H9 (cell line): ENCODE data around the gene NAA25. TPM values are rescaled to one million over a fixed set of nuclear protein-coding genes. Genes with fewer than 3 reads are reported as not detected.

Source experiments
- DNase-seq: peaks from one replicate; pipeline ENCODE4 v3.0.0-alpha.2; 2017
- H2AFZ ChIP-seq: one replicate; pipeline ENCODE4 v1.6.1; 2013; ENCODE audit warnings: mild to moderate bottlenecking, low read length, control low read depth, moderate library complexity
- H2AK5ac ChIP-seq: 2 replicates; pipeline ENCODE4 v1.6.1; 2013; ENCODE audit warnings: low read length, control low read depth, mixed read lengths; ENCODE audit not compliant: insufficient read length
- H2BK120ac ChIP-seq: one replicate; pipeline ENCODE4 v1.6.1; 2013; ENCODE audit warnings: low read depth, mild to moderate bottlenecking, low read length, control low read depth, inconsistent platforms; ENCODE audit not compliant: poor library complexity, severe bottlenecking
- H2BK12ac ChIP-seq: 2 replicates; pipeline ENCODE4 v1.6.1; 2013; ENCODE audit warnings: low read length, control low read depth, mixed read lengths, low read depth; ENCODE audit not compliant: insufficient read length
- H2BK15ac ChIP-seq: 2 replicates; pipeline ENCODE4 v1.6.1; 2013; ENCODE audit warnings: low read depth, low read length, control low read depth
- H2BK20ac ChIP-seq: one replicate; pipeline ENCODE4 v1.6.1; 2013; ENCODE audit warnings: low read depth, mild to moderate bottlenecking, low read length, control low read depth, inconsistent platforms; ENCODE audit not compliant: poor library complexity, severe bottlenecking
- H2BK5ac ChIP-seq: 2 replicates; pipeline ENCODE4 v1.6.1; 2013; ENCODE audit warnings: low read length, control low read depth, mixed read lengths; ENCODE audit not compliant: insufficient read length
- H3K14ac ChIP-seq: 2 replicates; pipeline ENCODE4 v1.6.1; 2013; ENCODE audit warnings: low read length, control low read depth; ENCODE audit not compliant: insufficient read depth
- H3K18ac ChIP-seq: 2 replicates; pipeline ENCODE4 v1.6.1; 2013; ENCODE audit warnings: low read depth, mild to moderate bottlenecking, mixed read lengths, low read length, control low read depth; ENCODE audit not compliant: insufficient read length
- H3K23ac ChIP-seq: 2 replicates; pipeline ENCODE4 v1.6.1; 2013; ENCODE audit warnings: low read length, control low read depth, mixed read lengths, low read depth; ENCODE audit not compliant: insufficient read length
- H3K23me2 ChIP-seq: 2 replicates; pipeline ENCODE4 v1.6.1; 2013; ENCODE audit warnings: low read depth, mild to moderate bottlenecking, mixed read lengths, low read length, control low read depth; ENCODE audit not compliant: insufficient read length, poor library complexity, severe bottlenecking
- H3K27ac ChIP-seq: 2 replicates; pipeline ENCODE4 v1.5.1; 2013; ENCODE audit warnings: low read length, control low read depth, mixed read lengths, low read depth; ENCODE audit not compliant: insufficient read length
- H3K27me3 ChIP-seq: 2 replicates; pipeline ENCODE4 v1.6.1; 2013; ENCODE audit warnings: low read length, control low read depth, inconsistent platforms; ENCODE audit not compliant: insufficient read depth
- H3K4ac ChIP-seq: 2 replicates; pipeline ENCODE4 v1.6.1; 2013; ENCODE audit warnings: low read depth, mild to moderate bottlenecking, control low read depth, inconsistent platforms, low read length, moderate library complexity
- H3K4me1 ChIP-seq: 2 replicates; pipeline ENCODE4 v1.6.1; 2013; ENCODE audit warnings: low read length, control low read depth, inconsistent platforms; ENCODE audit not compliant: insufficient read depth
- H3K4me2 ChIP-seq: 2 replicates; pipeline ENCODE4 v1.6.1; 2013; ENCODE audit warnings: low read length, control low read depth, mixed read lengths; ENCODE audit not compliant: insufficient read length, insufficient read depth
- H3K56ac ChIP-seq: 2 replicates; pipeline ENCODE4 v1.6.1; 2013; ENCODE audit warnings: low read depth, mild to moderate bottlenecking, mixed read lengths, low read length, control low read depth; ENCODE audit not compliant: insufficient read length
- H3K79me1 ChIP-seq: 2 replicates; pipeline ENCODE4 v1.6.1; 2013; ENCODE audit warnings: low read depth, mild to moderate bottlenecking, moderate library complexity, low read length, control low read depth, inconsistent platforms; ENCODE audit not compliant: insufficient read depth, poor library complexity, severe bottlenecking
- H3K79me2 ChIP-seq: 2 replicates; pipeline ENCODE4 v1.6.1; 2013; ENCODE audit warnings: low read length, control low read depth, inconsistent platforms; ENCODE audit not compliant: insufficient read depth
- H3K9ac ChIP-seq: 2 replicates; pipeline ENCODE4 v1.6.1; 2013; ENCODE audit warnings: low read length, control low read depth, mixed read lengths; ENCODE audit not compliant: insufficient read length; ENCODE audit errors: extremely low read depth
- H3K9me3 ChIP-seq: one replicate; pipeline ENCODE4 v1.6.1; 2013; ENCODE audit warnings: low read depth, low read length, inconsistent platforms; ENCODE audit not compliant: control insufficient read depth
- H3T11ph ChIP-seq: one replicate; pipeline ENCODE4 v1.6.1; 2013; ENCODE audit warnings: mild to moderate bottlenecking, low read length, control low read depth, inconsistent platforms
- H4K20me1 ChIP-seq: one replicate; pipeline ENCODE4 v1.6.1; 2013; ENCODE audit not compliant: control insufficient read depth, insufficient read length, insufficient read depth
- H4K5ac ChIP-seq: 2 replicates; pipeline ENCODE4 v1.6.1; 2013; ENCODE audit warnings: low read depth, mild to moderate bottlenecking, mixed read lengths, low read length, control low read depth; ENCODE audit not compliant: insufficient read length
- H4K8ac ChIP-seq: replicated peaks from 2 replicates; pipeline ENCODE4 v1.6.1; 2013; ENCODE audit warnings: low read length, control low read depth, mixed read lengths, low read depth; ENCODE audit not compliant: insufficient read length
- H4K91ac ChIP-seq: 2 replicates; pipeline ENCODE4 v1.6.1; 2013; ENCODE audit warnings: low read depth, mild to moderate bottlenecking, moderate library complexity, mixed read lengths, low read length, control low read depth; ENCODE audit not compliant: insufficient read length
- H3K27ac Mint-ChIP-seq, 3 experiments: 2 replicates in 2 of 3; 3 replicates in 1 of 3; pipeline ENCODE4 v1.8.0; 2020 to 2021; ENCODE audit warnings: mixed read lengths in 3 of 3, mild to moderate bottlenecking in 1 of 3, moderate library complexity in 1 of 3
- H3K27me3 Mint-ChIP-seq: 2 replicates; pipeline ENCODE4 v1.8.0; 2021; ENCODE audit warnings: low read depth, mild to moderate bottlenecking, moderate library complexity, mixed read lengths
- H3K36me3 Mint-ChIP-seq, 3 experiments: 2 replicates in 2 of 3; 3 replicates in 1 of 3; pipeline ENCODE4 v1.8.0; 2020 to 2021; ENCODE audit warnings: low read depth in 3 of 3, mixed read lengths in 3 of 3; ENCODE audit not compliant: insufficient read depth in 1 of 3
- H3K4me1 Mint-ChIP-seq, 2 experiments: 2 replicates each; pipeline ENCODE4 v1.8.0; 2020; ENCODE audit warnings: mixed read lengths in 2 of 2
- H3K4me3 Mint-ChIP-seq, 2 experiments: 2 replicates in 1 of 2; 3 replicates in 1 of 2; pipeline ENCODE4 v1.8.0; 2020 to 2021; ENCODE audit warnings: mild to moderate bottlenecking in 2 of 2, mixed read lengths in 2 of 2, moderate library complexity in 1 of 2
- H3K9me3 Mint-ChIP-seq, 2 experiments: 2 replicates in 1 of 2; 3 replicates in 1 of 2; pipeline ENCODE4 v1.8.0; 2020; ENCODE audit warnings: mild to moderate bottlenecking in 2 of 2, mixed read lengths in 2 of 2, moderate library complexity in 1 of 2
- WGBS: extraction: QIAGEN DNeasy Blood & Tissue Kit; methylation state at CpG from one replicate; pipeline ENCODE4 v1.1.7; 2013; ENCODE audit warnings: missing lambda C conversion rate, low lambda C conversion rate, mixed read lengths; ENCODE audit not compliant: insufficient read length; ENCODE audit errors: extremely low coverage; 5-methylcytosine and 5-hydroxymethylcytosine counted together
- total RNA-seq: library from RNA; stranded (reverse); gene quantifications from 2 replicates; pipeline ENCODE4 v1.2.1, GENCODE V29; 2021
- TF ChIP-seq, protein P1 (sequence below): fragments of 200-600 bp; sonication (generic); conservative IDR thresholded peaks from 3 replicates; pipeline ENCODE4 v1.8.0; 2021; ENCODE audit warnings: antibody characterized with exemption, mild to moderate bottlenecking

NAA25 gene
- total RNA-seq, 1 experiment from 2014 or later, result 57.1 TPM

DNA sequence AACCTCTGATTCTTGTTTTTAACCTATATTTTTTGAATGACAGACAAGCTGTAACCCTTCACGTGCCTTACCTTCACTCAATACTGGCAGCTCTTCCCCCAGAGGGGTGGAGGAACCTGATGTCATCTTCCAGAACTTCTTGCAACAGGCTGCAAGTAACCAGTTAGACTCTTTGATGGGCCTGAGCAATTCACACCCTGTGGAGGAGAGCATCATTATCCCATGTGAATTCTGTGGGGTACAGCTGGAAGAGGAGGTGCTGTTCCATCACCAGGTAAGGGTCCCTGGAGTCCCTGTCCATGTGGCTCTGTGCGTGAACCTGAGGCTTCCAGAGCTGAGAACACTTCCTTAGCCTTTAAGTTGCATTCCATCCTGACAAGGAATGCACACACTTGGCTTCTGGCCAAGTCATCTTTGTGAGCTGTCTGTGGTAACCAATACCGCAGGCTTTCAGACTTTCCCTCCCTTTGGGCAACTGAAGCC is 39.5 kb upstream of the NAA25 start:
- H4K5ac ChIP-seq, result no peak overlapping the region
- H4K20me1 ChIP-seq, result no peaks in the 10 kb centered on the region
- no peak overlapping the region for H3K14ac ChIP-seq
- H2AK5ac ChIP-seq, result no peak overlapping the region
- H3K9me3 ChIP-seq, result no peaks in the 10 kb centered on the region
- no peak overlapping the region for H2BK15ac ChIP-seq
- no peaks in the 10 kb centered on the region for H3K79me1 ChIP-seq
- no peak overlapping the region for H3K4me2 ChIP-seq
- no peak overlapping the region for H4K8ac ChIP-seq
- Mint-ChIP-seq H3K9me3 (no peaks in the 10 kb centered on the region), H3K27me3 (no peaks in the 10 kb centered on the region), H3K4me1 (no peaks in the 10 kb centered on the region), H3K4me3 (no peak overlapping the region), H3K27ac (no peak overlapping the region), H3K36me3 (peaks cover 37 to 72% (median 58%) of the 10 kb centered on the region in 3 experiments; a peak in 6 of 7 replicates)
- H2BK5ac ChIP-seq, result no peak overlapping the region
- H3K27me3 ChIP-seq, result no peaks in the 10 kb centered on the region
- H3K9ac ChIP-seq, result no peak overlapping the region
- no peak overlapping the region for H3K4ac ChIP-seq
- H3K56ac ChIP-seq, result no peak overlapping the region
- H3K79me2 ChIP-seq, result no peaks in the 10 kb centered on the region
- no peak for DNase-seq
- no peak overlapping the region for H2AFZ ChIP-seq
- TF ChIP-seq, protein P1, sequence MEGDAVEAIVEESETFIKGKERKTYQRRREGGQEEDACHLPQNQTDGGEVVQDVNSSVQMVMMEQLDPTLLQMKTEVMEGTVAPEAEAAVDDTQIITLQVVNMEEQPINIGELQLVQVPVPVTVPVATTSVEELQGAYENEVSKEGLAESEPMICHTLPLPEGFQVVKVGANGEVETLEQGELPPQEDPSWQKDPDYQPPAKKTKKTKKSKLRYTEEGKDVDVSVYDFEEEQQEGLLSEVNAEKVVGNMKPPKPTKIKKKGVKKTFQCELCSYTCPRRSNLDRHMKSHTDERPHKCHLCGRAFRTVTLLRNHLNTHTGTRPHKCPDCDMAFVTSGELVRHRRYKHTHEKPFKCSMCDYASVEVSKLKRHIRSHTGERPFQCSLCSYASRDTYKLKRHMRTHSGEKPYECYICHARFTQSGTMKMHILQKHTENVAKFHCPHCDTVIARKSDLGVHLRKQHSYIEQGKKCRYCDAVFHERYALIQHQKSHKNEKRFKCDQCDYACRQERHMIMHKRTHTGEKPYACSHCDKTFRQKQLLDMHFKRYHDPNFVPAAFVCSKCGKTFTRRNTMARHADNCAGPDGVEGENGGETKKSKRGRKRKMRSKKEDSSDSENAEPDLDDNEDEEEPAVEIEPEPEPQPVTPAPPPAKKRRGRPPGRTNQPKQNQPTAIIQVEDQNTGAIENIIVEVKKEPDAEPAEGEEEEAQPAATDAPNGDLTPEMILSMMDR, result no peak
- no CpG with 5 or more reads among the region's 3 CpGs for WGBS
- no peak overlapping the region for H3K23ac ChIP-seq
- no peaks in the 10 kb centered on the region for H3K4me1 ChIP-seq
- H2BK12ac ChIP-seq, result no peak overlapping the region
- no peak overlapping the region for H3K27ac ChIP-seq
- H3K23me2 ChIP-seq, result no peaks in the 10 kb centered on the region
- no peak overlapping the region for H2BK20ac ChIP-seq
- no peak overlapping the region for H4K91ac ChIP-seq
- no peak overlapping the region for H3T11ph ChIP-seq
- H2BK120ac ChIP-seq, result no peak overlapping the region
- no peak overlapping the region for H3K18ac ChIP-seq
